Transverse colon (tissue), 4 donors: Measurements from ENCODE around the gene ANKRD11. TPM values are rescaled to one million over a fixed set of nuclear protein-coding genes. Genes with fewer than 3 reads are reported as not detected.

ENCODE experiments used
- DNase-seq: peaks from one replicate; pipeline ENCODE4 v3.0.0-alpha.2; 2019
- H3K27ac ChIP-seq, 4 donors: fragments of 200-600 bp; sonication (generic); 2 replicates each; pipeline ENCODE4 v1.5.1; 2016 to 2018; ENCODE audit warnings: inconsistent platforms in 4 of 4
- H3K27me3 ChIP-seq: fragments of 200-600 bp; sonication (generic); 2 replicates; pipeline ENCODE4 v1.5.1; 2017; ENCODE audit warnings: inconsistent platforms
- H3K36me3 ChIP-seq, 4 donors: fragments of 200-600 bp; sonication (generic); 2 replicates each; pipeline ENCODE4 v1.5.1; 2017 to 2019; ENCODE audit warnings: inconsistent platforms in 4 of 4
- H3K4me1 ChIP-seq, 4 donors: fragments of 200-600 bp; sonication (generic); 2 replicates each; pipeline ENCODE4 v1.5.1; 2017 to 2020; ENCODE audit warnings: inconsistent platforms in 4 of 4
- H3K4me3 ChIP-seq, 4 donors: fragments of 200-600 bp; sonication (generic); 1 replicate in 1 of 4; 2 replicates in 3 of 4; pipeline versions ENCODE4 v1.5.1 to v1.6.1; 2017 to 2019; ENCODE audit warnings: inconsistent platforms in 4 of 4
- H3K9me3 ChIP-seq, 2 donors: fragments of 200-600 bp; sonication (generic); 2 replicates each; pipeline ENCODE4 v1.5.1; 2017 to 2019; ENCODE audit warnings: inconsistent platforms in 2 of 2
- CTCF ChIP-seq, 5 experiments: fragments of 200-600 bp in 3 of 5; fragments of 450-650 bp in 2 of 5; sonication (generic) in 3 of 5; IDR thresholded peaks; 1 replicate in 2 of 5; 2 replicates in 3 of 5; pipeline ENCODE4 v1.5.1; 2016 to 2017; ENCODE audit warnings: antibody characterized with exemption in 5 of 5, inconsistent platforms in 3 of 5, mild to moderate bottlenecking in 2 of 5, moderate library complexity in 1 of 5
- EP300 ChIP-seq: sonication (generic); formaldehyde crosslinking; IDR thresholded peaks from one replicate; pipeline ENCODE4 v1.6.1; 2017; ENCODE audit warnings: antibody characterized with exemption, low read depth
- POLR2A ChIP-seq: fragments of 450-650 bp; IDR thresholded peaks from one replicate; pipeline ENCODE4 v1.6.1; 2016; ENCODE audit warnings: antibody characterized with exemption, mild to moderate bottlenecking, moderate library complexity
- POLR2AphosphoS5 ChIP-seq, 3 donors: sonication (generic); formaldehyde crosslinking; IDR thresholded peaks; one replicate each; pipeline ENCODE4 v1.6.1; 2016; ENCODE audit warnings: antibody characterized with exemption in 3 of 3
- WGBS, 2 donors: methylation state at CpG; one replicate each; pipeline ENCODE4 v1.1.5; 2018; ENCODE audit warnings: low coverage in 1 of 2; 5-methylcytosine and 5-hydroxymethylcytosine counted together
- in situ Hi-C, 4 donors: fragments of 200-750 bp; cut with MboI; loops; one replicate each; pipeline versions ENCODE4 v1.15.0 to v1.15.1; 2017; ENCODE audit warnings: low sequenced_read_pairs in 3 of 4, low pct_ligation_motif_present in 1 of 4, low pct_unique_long_range_greater_than_20kb in 1 of 4
- intact Hi-C: fragments of 100-400 bp; cut with DNase I; formaldehyde crosslinking; loops from one replicate; pipeline ENCODE4 v1.15.1; 2023; ENCODE audit warnings: low total_unique reads
- total RNA-seq, 4 donors: library from RNA; depleted of rRNA; stranded (reverse); fragments of >200 nt; gene quantifications; one replicate each; pipeline ENCODE4 v1.1.0, GENCODE V29; 2016

ANKRD11 gene
- total RNA-seq, 4 donors from 2014 or later, result 109 to 281 (median 142) TPM

GRCh38 chr16:89400740-89401139, 89.6 kb downstream of the ANKRD11 start:
- Histone ChIP-seq H3K4me3 (no peak overlapping the region), H3K27ac (no peak overlapping the region), H3K36me3 (no peaks in the 10 kb centered on the region), H3K9me3 (no peaks in the 10 kb centered on the region), H3K27me3 (no peaks in the 10 kb centered on the region), H3K4me1 (peaks cover 4 to 35% (median 16%) of the 10 kb centered on the region in 4 donors)
- 83% methylated on average over 10 of the region's 14 CpGs; no CpG with 5 or more reads in 1 of the 2 donors for WGBS, 2 donors
- no peak for DNase-seq
- intact Hi-C loops (no loop called here), in situ Hi-C loops (no loop called here)
- TF ChIP-seq EP300 (no peak), POLR2A (no peak), POLR2AphosphoS5 (IDR thresholded peaks at IDR 0.05) (no peak), CTCF (IDR thresholded peaks at IDR 0.05) (no peak)

GRCh38 chr16:89398924-89399323, 91.4 kb downstream of the ANKRD11 start:
- H3K27me3 ChIP-seq, result no peaks in the 10 kb centered on the region
- TF ChIP-seq POLR2A, result no peak
- H3K27ac ChIP-seq, result no peak overlapping the region
- peaks cover 15 to 37% (median 26%) of the 10 kb centered on the region in 4 donors for H3K4me1 ChIP-seq
- H3K36me3 ChIP-seq, result no peaks in the 10 kb centered on the region
- in situ Hi-C loops (no loop called here), intact Hi-C loops (no loop called here)
- DNase-seq, result no peak
- H3K4me3 ChIP-seq, result no peak overlapping the region
- H3K9me3 ChIP-seq, result no peaks in the 10 kb centered on the region
- 85% methylated on average over 9 of the region's 9 CpGs; no CpG with 5 or more reads in 1 of the 2 donors for WGBS, 2 donors

- Histone ChIP-seq H3K36me3 (no peaks in the 10 kb centered on the region), H3K27me3 (no peaks in the 10 kb centered on the region), H3K9me3 (no peaks in the 10 kb centered on the region), H3K4me3 (no peak overlapping the region), H3K27ac (no peak overlapping the region), H3K4me1 (peaks cover 20 to 40% (median 21%) of the 10 kb centered on the region in 4 donors)
- in situ Hi-C loops, result no loop called here
- intact Hi-C loops, result no loop called here
- DNase-seq, result no peak
- WGBS, 2 donors, result 80 to 94% methylated on average over 2 to 16 of the region's 16 CpGs
- no peak for TF ChIP-seq CTCF (IDR thresholded peaks at IDR 0.05)
- TF ChIP-seq POLR2A, result no peak
- TF ChIP-seq EP300, result no peak
- no peak for TF ChIP-seq POLR2AphosphoS5 (IDR thresholded peaks at IDR 0.05)
These were observed 93.0 kb downstream of the ANKRD11 start for GRCh38 chr16:89397331-89397861.

- no peaks in the 10 kb centered on the region for H3K9me3 ChIP-seq
- no peak for TF ChIP-seq CTCF (IDR thresholded peaks at IDR 0.05)
- TF ChIP-seq EP300, result no peak
- TF ChIP-seq POLR2AphosphoS5 (IDR thresholded peaks at IDR 0.05), result no peak
- TF ChIP-seq POLR2A, result no peak
- peaks cover 20 to 44% (median 21%) of the 10 kb centered on the region in 4 donors for H3K4me1 ChIP-seq
- intact Hi-C loops (no loop called here), in situ Hi-C loops (no loop called here)
- WGBS, 2 donors, result 86 to 90% methylated on average over 4 to 12 of the region's 13 CpGs
- DNase-seq, result no peak
- no peaks in the 10 kb centered on the region for H3K36me3 ChIP-seq
- H3K4me3 ChIP-seq, result no peak overlapping the region
- peak overlapping the region; percentile 35 to 83 (median 76) for H3K27ac ChIP-seq
- H3K27me3 ChIP-seq, result no peaks in the 10 kb centered on the region
These were observed 94.2 kb downstream of the ANKRD11 start for GRCh38 chr16:89396156-89396555.
